ENCODE measurements around the gene HIC1. TPM values are rescaled to one million over a fixed set of nuclear protein-coding genes. Genes with fewer than 3 reads are reported as not detected.

The HIC1 gene
- polyA plus RNA-seq, 2 donors: 1.4 to 1.6 TPM

- Histone ChIP-seq H3K4me3 (ENCODE audit: low read depth in 1 of 2, low read length in 2 of 2) (no peak overlapping the region), H3K27me3 (ENCODE audit: control insufficient read depth in 1 of 2, insufficient read depth in 2 of 2, low read length in 2 of 2) (no peaks in the 10 kb centered on the region), H3K4me1 (ENCODE audit: control insufficient read depth in 2 of 2, insufficient read depth in 2 of 2, low read length in 1 of 2) (peaks cover 3 to 5% of the 10 kb centered on the region in 2 donors), H3K36me3 (ENCODE audit: control insufficient read depth in 2 of 2, insufficient read depth in 2 of 2, low read length in 1 of 2) (peaks cover 0 to 3% of the 10 kb centered on the region in 2 donors), H3K9me3 (ENCODE audit: control insufficient read depth in 2 of 2, insufficient read depth in 1 of 2, low read depth in 1 of 2, low read length in 1 of 2) (no peaks in the 10 kb centered on the region), H3K27ac (ENCODE audit: low read depth in 2 of 2, low read length in 1 of 2) (no peak overlapping the region)
- WGBS, 2 donors: 52 to 58% methylated on average over 5 of the region's 5 CpGs
These were observed 38.4 kb downstream of the HIC1 start for GRCh38 chr17:2093349-2093748.

GRCh38 chr17:2094891-2095535 is 40.1 kb downstream of the HIC1 start:
- WGBS, 2 donors: 46 to 56% methylated on average over 12 of the region's 12 CpGs

GRCh38 chr17:2095536-2095910 is 40.6 kb downstream of the HIC1 start:
- WGBS, 2 donors: 75% methylated on average over 10 of the region's 10 CpGs
- Histone ChIP-seq H3K9me3 (ENCODE audit: control insufficient read depth in 2 of 2, insufficient read depth in 1 of 2, low read depth in 1 of 2, low read length in 1 of 2) (no peaks in the 10 kb centered on the region), H3K36me3 (ENCODE audit: control insufficient read depth in 2 of 2, insufficient read depth in 2 of 2, low read length in 1 of 2) (peaks cover 0 to 3% of the 10 kb centered on the region in 2 donors), H3K4me1 (ENCODE audit: control insufficient read depth in 2 of 2, insufficient read depth in 2 of 2, low read length in 1 of 2) (peaks cover 3% of the 10 kb centered on the region in 2 donors), H3K27ac (ENCODE audit: low read depth in 2 of 2, low read length in 1 of 2) (peak overlapping the region in 1 of 2 donors; percentile 27), H3K4me3 (ENCODE audit: low read depth in 1 of 2, low read length in 2 of 2) (no peak overlapping the region), H3K27me3 (ENCODE audit: control insufficient read depth in 1 of 2, insufficient read depth in 2 of 2, low read length in 2 of 2) (no peaks in the 10 kb centered on the region)

More at GRCh38 chr17:2094891-2095535, 40.1 kb downstream of the HIC1 start:
- Histone ChIP-seq H3K36me3 (ENCODE audit: control insufficient read depth in 2 of 2, insufficient read depth in 2 of 2, low read length in 1 of 2) (peaks cover 0 to 3% of the 10 kb centered on the region in 2 donors), H3K9me3 (ENCODE audit: control insufficient read depth in 2 of 2, insufficient read depth in 1 of 2, low read depth in 1 of 2, low read length in 1 of 2) (no peaks in the 10 kb centered on the region), H3K27ac (ENCODE audit: low read depth in 2 of 2, low read length in 1 of 2) (peak overlapping the region in 1 of 2 donors; percentile 49), H3K4me3 (ENCODE audit: low read depth in 1 of 2, low read length in 2 of 2) (no peak overlapping the region), H3K4me1 (ENCODE audit: control insufficient read depth in 2 of 2, insufficient read depth in 2 of 2, low read length in 1 of 2) (peaks cover 3 to 5% of the 10 kb centered on the region in 2 donors), H3K27me3 (ENCODE audit: control insufficient read depth in 1 of 2, insufficient read depth in 2 of 2, low read length in 2 of 2) (no peaks in the 10 kb centered on the region)

- no peaks in the 10 kb centered on the region for H3K9me3 ChIP-seq (ENCODE audit: control insufficient read depth in 2 of 2, insufficient read depth in 1 of 2, low read depth in 1 of 2, low read length in 1 of 2)
- H3K27ac ChIP-seq (ENCODE audit: low read depth in 2 of 2, low read length in 1 of 2): peak overlapping the region in 1 of 2 donors; percentile 56
- WGBS, 2 donors: 58 to 65% methylated on average over 15 of the region's 15 CpGs
These were observed 46.8 kb downstream of the HIC1 start for GRCh38 chr17:2101448-2102257.

GRCh38 chr17:2102931-2103809 is 48.3 kb downstream of the HIC1 start:
- Histone ChIP-seq H3K27ac (ENCODE audit: low read depth in 2 of 2, low read length in 1 of 2) (peak overlapping the region in 1 of 2 donors; percentile 45), H3K4me1 (ENCODE audit: control insufficient read depth in 2 of 2, insufficient read depth in 2 of 2, low read length in 1 of 2) (peaks cover 5 to 9% of the 10 kb centered on the region in 2 donors), H3K9me3 (ENCODE audit: control insufficient read depth in 2 of 2, insufficient read depth in 1 of 2, low read depth in 1 of 2, low read length in 1 of 2) (no peaks in the 10 kb centered on the region), H3K27me3 (ENCODE audit: control insufficient read depth in 1 of 2, insufficient read depth in 2 of 2, low read length in 2 of 2) (no peaks in the 10 kb centered on the region), H3K36me3 (ENCODE audit: control insufficient read depth in 2 of 2, insufficient read depth in 2 of 2, low read length in 1 of 2) (peaks cover 0 to 4% of the 10 kb centered on the region in 2 donors), H3K4me3 (ENCODE audit: low read depth in 1 of 2, low read length in 2 of 2) (no peak overlapping the region)
- WGBS, 2 donors: 77 to 82% methylated on average over 9 of the region's 9 CpGs

More at GRCh38 chr17:2101448-2102257, 46.8 kb downstream of the HIC1 start:
- Histone ChIP-seq H3K4me1 (ENCODE audit: control insufficient read depth in 2 of 2, insufficient read depth in 2 of 2, low read length in 1 of 2) (peaks cover 0 to 6% of the 10 kb centered on the region in 2 donors), H3K27me3 (ENCODE audit: control insufficient read depth in 1 of 2, insufficient read depth in 2 of 2, low read length in 2 of 2) (no peaks in the 10 kb centered on the region), H3K4me3 (ENCODE audit: low read depth in 1 of 2, low read length in 2 of 2) (no peak overlapping the region), H3K36me3 (ENCODE audit: control insufficient read depth in 2 of 2, insufficient read depth in 2 of 2, low read length in 1 of 2) (peaks cover 0 to 3% of the 10 kb centered on the region in 2 donors)

- Histone ChIP-seq H3K36me3 (ENCODE audit: control insufficient read depth in 2 of 2, insufficient read depth in 2 of 2, low read length in 1 of 2) (peaks cover 0 to 4% of the 10 kb centered on the region in 2 donors), H3K4me1 (ENCODE audit: control insufficient read depth in 2 of 2, insufficient read depth in 2 of 2, low read length in 1 of 2) (peaks cover 5 to 9% of the 10 kb centered on the region in 2 donors), H3K27me3 (ENCODE audit: control insufficient read depth in 1 of 2, insufficient read depth in 2 of 2, low read length in 2 of 2) (no peaks in the 10 kb centered on the region), H3K4me3 (ENCODE audit: low read depth in 1 of 2, low read length in 2 of 2) (no peak overlapping the region), H3K9me3 (ENCODE audit: control insufficient read depth in 2 of 2, insufficient read depth in 1 of 2, low read depth in 1 of 2, low read length in 1 of 2) (no peaks in the 10 kb centered on the region), H3K27ac (ENCODE audit: low read depth in 2 of 2, low read length in 1 of 2) (no peak overlapping the region)
- WGBS, 2 donors: 60 to 65% methylated on average over 1 of the region's 1 CpG
These were observed 50.8 kb downstream of the HIC1 start for GRCh38 chr17:2105663-2106062.

GRCh38 chr17:2106308-2106955 is 51.5 kb downstream of the HIC1 start:
- Histone ChIP-seq H3K36me3 (ENCODE audit: control insufficient read depth in 2 of 2, insufficient read depth in 2 of 2, low read length in 1 of 2) (peaks cover 0 to 4% of the 10 kb centered on the region in 2 donors), H3K27ac (ENCODE audit: low read depth in 2 of 2, low read length in 1 of 2) (peak overlapping the region in 1 of 2 donors; percentile 36), H3K27me3 (ENCODE audit: control insufficient read depth in 1 of 2, insufficient read depth in 2 of 2, low read length in 2 of 2) (no peaks in the 10 kb centered on the region), H3K9me3 (ENCODE audit: control insufficient read depth in 2 of 2, insufficient read depth in 1 of 2, low read depth in 1 of 2, low read length in 1 of 2) (no peaks in the 10 kb centered on the region), H3K4me1 (ENCODE audit: control insufficient read depth in 2 of 2, insufficient read depth in 2 of 2, low read length in 1 of 2) (peaks cover 5 to 8% of the 10 kb centered on the region in 2 donors), H3K4me3 (ENCODE audit: low read depth in 1 of 2, low read length in 2 of 2) (no peak overlapping the region)
- WGBS, 2 donors: 69 to 78% methylated on average over 11 of the region's 11 CpGs

- H3K4me3 ChIP-seq (ENCODE audit: low read depth in 1 of 2, low read length in 2 of 2): no peak overlapping the region
- WGBS, 2 donors: 79 to 91% methylated on average over 2 of the region's 2 CpGs
- H3K27ac ChIP-seq (ENCODE audit: low read depth in 2 of 2, low read length in 1 of 2): peak overlapping the region in 1 of 2 donors; percentile 55
- peaks cover 5 to 7% of the 10 kb centered on the region in 2 donors for H3K4me1 ChIP-seq (ENCODE audit: control insufficient read depth in 2 of 2, insufficient read depth in 2 of 2, low read length in 1 of 2)
- no peaks in the 10 kb centered on the region for H3K27me3 ChIP-seq (ENCODE audit: control insufficient read depth in 1 of 2, insufficient read depth in 2 of 2, low read length in 2 of 2)
- H3K36me3 ChIP-seq (ENCODE audit: control insufficient read depth in 2 of 2, insufficient read depth in 2 of 2, low read length in 1 of 2): peaks cover 0 to 4% of the 10 kb centered on the region in 2 donors
- H3K9me3 ChIP-seq (ENCODE audit: control insufficient read depth in 2 of 2, insufficient read depth in 1 of 2, low read depth in 1 of 2, low read length in 1 of 2): no peaks in the 10 kb centered on the region
These were observed 52.1 kb downstream of the HIC1 start for GRCh38 chr17:2107050-2107449.

GRCh38 chr17:2107506-2107905 is 52.6 kb downstream of the HIC1 start:
- WGBS, 2 donors: 62 to 78% methylated on average over 3 of the region's 3 CpGs
- Histone ChIP-seq H3K9me3 (ENCODE audit: control insufficient read depth in 2 of 2, insufficient read depth in 1 of 2, low read depth in 1 of 2, low read length in 1 of 2) (no peaks in the 10 kb centered on the region), H3K4me1 (ENCODE audit: control insufficient read depth in 2 of 2, insufficient read depth in 2 of 2, low read length in 1 of 2) (peaks cover 5 to 7% of the 10 kb centered on the region in 2 donors), H3K36me3 (ENCODE audit: control insufficient read depth in 2 of 2, insufficient read depth in 2 of 2, low read length in 1 of 2) (peaks cover 0 to 4% of the 10 kb centered on the region in 2 donors), H3K4me3 (ENCODE audit: low read depth in 1 of 2, low read length in 2 of 2) (no peak overlapping the region), H3K27me3 (ENCODE audit: control insufficient read depth in 1 of 2, insufficient read depth in 2 of 2, low read length in 2 of 2) (no peaks in the 10 kb centered on the region), H3K27ac (ENCODE audit: low read depth in 2 of 2, low read length in 1 of 2) (peak overlapping the region in 1 of 2 donors; percentile 55)
